HG03565 (cell line): ENCODE data around the gene NOTCH1.
"Not testable (repeated sequence)": the region's sequence is repeated elsewhere in the genome, so short reads cannot be mapped to it uniquely, and the experiment has no call there.

ENCODE experiments used
- ATAC-seq: cut with Tn5 transposase; IDR thresholded peaks from one replicate; pipeline ENCODE4 v1.9.1; 2021; ENCODE audit warnings: mild to moderate bottlenecking, moderate library complexity; ENCODE audit not compliant: unreplicated experiment

NOTCH1 gene

DNA sequence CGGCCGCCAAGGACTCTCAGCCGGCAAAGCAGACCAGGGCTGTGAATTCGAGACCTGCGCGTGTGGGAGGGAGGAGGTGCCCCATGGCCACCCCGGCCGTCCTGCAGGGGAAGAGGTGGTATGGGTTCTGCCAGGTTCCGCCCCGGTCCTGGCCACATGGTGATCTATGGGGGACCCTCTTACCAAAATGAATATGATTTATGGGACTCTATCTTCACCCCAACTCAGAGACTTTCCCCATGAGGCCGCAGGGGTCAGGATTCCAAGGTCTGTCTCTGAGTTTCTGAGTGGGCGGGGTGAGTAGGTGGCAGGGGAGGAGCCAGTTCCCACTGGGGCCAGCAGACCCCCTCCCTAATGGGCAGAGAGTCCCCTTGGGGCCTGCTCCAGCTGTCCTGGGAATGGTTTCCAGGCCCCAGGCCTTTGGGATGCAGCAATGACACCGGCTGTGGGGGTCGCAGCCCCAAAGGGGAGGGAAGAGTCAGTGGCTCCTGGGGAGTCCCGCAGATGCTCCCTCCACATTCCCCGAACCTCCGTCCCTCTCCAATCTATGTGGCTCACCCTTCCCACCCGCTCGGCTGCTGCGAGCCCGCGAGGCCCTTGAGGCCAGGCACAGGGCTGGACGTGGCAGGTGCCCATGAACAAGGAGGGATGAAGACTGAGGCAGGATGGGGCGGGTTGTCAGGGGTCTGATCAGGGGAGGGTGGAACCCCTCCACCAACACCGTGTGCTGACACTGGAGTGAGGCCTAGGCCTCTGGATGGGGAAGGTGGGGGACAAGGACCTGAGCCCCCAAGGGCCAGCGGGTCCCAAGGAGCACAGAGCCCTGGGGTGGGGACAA is 20.1 kb upstream of the NOTCH1 start:
- no peak for ATAC-seq

- no peak for ATAC-seq
Observed at GRCh38 chr9:136565086-136565714, 19.4 kb upstream of the NOTCH1 start.

DNA sequence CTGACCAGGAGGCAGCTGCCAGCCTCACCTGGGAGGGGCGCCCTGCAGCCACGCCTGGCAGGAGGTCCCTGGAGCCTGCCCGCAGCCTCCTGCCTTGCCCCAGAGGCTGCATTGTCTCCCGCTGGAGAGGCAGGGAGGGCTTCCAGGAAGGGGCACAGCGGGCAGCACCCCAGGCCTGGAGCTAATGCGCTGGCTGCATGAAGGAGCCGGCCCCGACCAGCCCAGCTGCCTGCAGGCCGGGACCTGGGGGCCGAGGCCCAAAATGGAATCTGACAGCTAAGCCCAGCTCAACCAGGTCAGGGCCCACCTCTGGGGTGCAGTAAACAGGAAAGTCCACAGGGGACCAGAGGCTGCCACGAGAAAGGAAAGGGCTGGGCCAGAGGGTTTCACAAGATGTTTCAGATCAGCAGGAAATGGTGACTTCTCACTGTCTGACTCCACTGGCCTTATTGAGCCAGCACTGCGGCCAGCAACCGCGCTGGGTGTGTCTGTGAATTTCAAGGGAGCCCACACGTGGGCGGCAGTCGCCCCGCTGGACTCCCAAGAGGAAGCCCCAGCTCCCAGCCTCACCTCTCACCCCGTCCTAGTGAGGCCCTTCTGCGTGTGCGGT is 18.6 kb upstream of the NOTCH1 start:
- ATAC-seq = peak; percentile 49

DNA sequence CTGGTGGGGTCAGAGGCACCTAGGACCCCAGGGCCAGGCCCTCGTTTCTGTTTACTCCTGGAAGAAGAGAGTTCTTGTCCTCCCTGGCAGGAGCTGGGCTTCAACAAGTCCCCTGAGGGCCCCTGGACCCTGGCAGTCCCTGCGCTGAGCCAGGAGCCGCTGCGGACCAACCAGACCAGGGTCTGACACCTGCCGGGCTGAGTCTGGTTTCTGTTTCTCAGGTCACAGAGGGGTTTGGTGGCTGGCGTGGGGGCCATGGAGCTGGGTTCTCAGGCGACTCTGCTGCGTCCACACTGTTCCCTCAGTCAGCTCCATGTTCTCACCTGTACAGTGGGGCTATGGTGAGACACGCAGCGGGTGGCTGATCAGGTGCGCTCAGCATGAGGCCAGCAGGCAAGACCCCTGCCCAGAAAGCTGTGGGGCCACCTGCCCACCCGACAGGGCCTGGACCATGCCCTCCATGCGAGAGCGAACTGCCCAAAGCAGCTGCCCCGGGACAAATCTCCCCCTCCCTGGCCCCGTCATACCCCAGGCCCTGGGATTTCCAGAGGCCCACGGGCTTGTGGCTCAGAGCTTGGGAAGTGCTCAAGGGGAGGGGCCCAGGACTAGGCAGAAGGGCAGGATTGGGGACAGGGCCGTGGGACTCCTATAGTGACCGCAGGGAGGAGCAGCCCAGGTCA is 17.9 kb upstream of the NOTCH1 start:
- no peak for ATAC-seq

DNA sequence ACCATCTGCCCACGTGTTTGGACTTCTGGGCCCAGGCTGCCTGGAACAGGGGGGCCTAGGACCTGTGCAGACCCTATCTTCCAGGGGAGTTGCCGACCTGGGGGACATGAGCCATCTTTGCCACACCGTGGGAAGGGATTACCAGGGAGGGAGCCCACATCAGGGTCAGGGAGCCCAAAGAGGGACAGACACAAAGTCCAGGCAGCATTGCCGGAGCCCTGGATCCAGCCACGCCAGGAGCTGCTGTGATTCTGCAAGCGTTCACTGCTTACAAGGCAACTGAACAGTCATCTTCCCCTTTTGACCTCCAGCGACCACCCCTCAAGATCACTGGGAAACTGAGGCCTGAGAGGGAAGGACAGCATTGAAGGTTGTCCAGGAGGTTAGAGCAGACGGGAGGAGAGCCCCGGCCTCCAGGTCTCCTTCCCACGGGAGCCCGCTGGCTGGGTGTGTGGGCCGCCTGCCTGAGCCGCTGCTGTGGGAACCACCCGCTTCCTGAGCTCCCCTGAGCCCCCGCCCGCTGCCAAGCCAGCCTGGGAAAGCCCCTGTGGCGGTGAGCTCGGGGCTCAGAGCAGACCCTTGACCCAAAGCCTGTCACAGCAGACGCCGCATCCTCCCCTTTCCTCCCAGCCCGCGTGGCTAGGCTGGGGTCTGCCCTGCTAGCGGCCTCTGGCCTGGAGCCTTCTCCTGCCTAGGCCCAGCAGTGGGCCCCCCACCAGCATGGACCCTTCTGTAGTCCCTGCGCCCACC is 17.1 kb upstream of the NOTCH1 start:
- no peak for ATAC-seq

GRCh38 chr9:136561779-136562178 is 15.9 kb upstream of the NOTCH1 start:
- ATAC-seq = no peak

- ATAC-seq = no peak
Observed at GRCh38 chr9:136560586-136560985, 14.7 kb upstream of the NOTCH1 start.

GRCh38 chr9:136559371-136559770 is 13.5 kb upstream of the NOTCH1 start:
- ATAC-seq = not testable (repeated sequence)

DNA sequence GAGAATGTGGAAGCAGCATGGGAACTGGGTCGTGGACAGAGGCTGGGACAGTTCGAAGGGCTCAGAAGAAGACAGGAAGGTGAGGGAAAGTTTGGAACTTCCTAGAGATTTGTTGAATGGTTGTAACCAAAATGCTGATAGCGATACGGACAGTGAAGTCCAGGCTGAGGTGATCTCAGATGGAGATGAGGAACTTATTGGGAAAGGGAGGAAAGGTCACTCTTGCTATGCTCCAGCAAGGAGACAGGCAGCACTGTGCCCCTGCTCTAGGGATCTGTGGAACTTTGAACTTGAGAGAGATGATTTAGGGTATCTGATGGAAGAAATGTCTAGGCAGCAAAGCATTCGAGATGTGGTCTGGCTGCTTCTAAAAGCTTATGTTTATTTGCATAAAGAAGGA is 13.0 kb upstream of the NOTCH1 start:
- not testable (repeated sequence) for ATAC-seq

GRCh38 chr9:136558373-136558772 is 12.5 kb upstream of the NOTCH1 start:
- no peak for ATAC-seq

- ATAC-seq = no peak
Observed at GRCh38 chr9:136557036-136557435, 11.2 kb upstream of the NOTCH1 start.

DNA sequence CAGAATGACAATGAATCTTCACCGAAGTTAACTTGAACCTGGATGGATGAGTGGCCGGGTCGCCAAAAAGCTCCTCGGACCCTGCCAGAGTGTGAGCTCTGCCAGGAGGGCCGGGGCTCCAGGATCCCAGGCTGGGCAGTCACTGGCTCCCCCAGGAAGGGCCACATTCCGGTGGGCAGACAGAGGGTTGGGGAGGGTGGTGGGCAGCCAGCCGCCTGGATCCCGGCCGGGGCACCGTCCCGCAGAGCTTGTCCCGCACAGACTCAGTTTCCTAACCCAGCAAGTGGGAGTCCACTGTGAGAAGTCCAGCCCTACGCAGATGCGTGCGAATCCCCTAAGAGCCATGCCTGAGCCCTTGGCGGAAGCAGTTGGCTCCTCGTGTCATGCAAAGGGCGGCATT is 10.3 kb upstream of the NOTCH1 start:
- ATAC-seq = no peak

DNA sequence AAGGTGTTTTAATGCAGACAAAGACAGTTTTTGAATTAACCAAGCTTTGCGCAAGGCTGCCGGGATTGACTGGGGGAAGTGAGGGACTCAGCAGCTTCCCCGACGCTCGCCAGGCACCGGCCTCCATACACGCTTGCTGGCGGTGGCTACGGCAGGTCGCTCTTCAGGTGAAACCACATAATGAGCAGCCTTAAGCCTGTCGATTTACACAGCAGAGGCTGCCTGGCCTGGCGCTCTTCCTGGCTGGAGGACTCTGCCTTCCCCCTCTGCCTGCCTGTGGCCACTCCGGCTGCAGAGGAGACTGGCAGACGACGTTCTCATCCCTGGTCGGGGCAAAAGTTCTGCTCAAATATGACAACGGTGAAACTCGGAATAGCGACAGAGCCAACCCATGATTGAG is 9.0 kb upstream of the NOTCH1 start:
- no peak for ATAC-seq

DNA sequence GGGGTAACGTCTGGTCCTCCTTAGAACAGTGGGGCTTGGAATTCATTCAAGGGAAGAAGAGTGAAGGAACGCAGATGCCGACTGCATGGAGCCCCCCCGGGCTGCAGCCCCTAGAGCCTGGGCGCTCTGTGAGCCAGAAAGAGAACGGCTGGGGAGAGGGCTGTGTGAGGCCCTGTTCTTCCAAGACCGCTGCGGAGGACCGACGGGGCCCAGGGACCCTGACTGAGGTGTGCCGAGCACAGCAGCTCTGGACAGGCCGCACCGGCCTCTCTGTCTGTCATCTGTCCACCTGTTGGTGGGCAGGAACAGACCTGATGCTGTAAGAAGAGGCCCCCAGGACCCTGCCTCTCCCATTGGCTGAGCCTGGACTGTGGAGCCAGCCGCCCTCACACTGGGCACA is 7.7 kb upstream of the NOTCH1 start:
- ATAC-seq = no peak

DNA sequence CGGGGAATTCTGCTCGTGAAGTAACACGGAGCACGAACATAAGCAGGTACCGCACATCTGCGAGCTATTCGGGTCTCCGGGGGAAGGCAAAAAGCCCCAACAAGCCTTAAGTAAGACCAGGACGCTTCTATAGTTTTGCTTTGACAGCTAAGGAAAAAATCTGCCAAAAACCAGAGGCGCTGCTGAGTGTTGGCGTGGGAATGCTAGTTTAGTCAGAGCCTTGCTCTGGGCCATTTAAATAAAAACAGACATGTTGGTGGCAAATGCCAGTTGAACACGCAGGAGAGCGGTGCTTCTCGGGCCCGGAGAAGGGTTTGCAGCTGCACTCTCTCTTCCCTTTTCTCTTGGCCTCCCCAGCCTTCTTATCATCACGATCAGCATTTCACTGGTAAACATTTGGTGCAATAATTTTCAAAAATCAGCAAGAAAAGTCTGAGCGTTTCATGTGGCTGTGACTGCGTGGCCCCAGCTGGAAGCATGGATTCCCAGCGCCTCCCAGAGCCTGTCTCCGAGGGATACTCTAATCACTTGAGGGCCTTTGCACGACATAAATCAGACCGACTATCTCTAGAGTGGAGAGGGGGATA is 6.4 kb upstream of the NOTCH1 start:
- ATAC-seq = no peak

GRCh38 chr9:136551401-136552116 is 5.7 kb upstream of the NOTCH1 start:
- no peak for ATAC-seq

GRCh38 chr9:136550439-136551289 is 4.8 kb upstream of the NOTCH1 start:
- ATAC-seq = no peak

GRCh38 chr9:136549010-136549980 is 3.4 kb upstream of the NOTCH1 start:
- ATAC-seq = no peak
